IMR-90 (cell line): ENCODE measurements around the gene TIGD2. TPM values are rescaled to one million over a fixed set of nuclear protein-coding genes. Genes with fewer than 3 reads are reported as not detected.

ENCODE experiments used
- ATAC-seq: fragments of 200-7000 bp; cut with Tn5 transposase; 2 replicates; pipeline ENCODE4 v1.9.1; 2020; ENCODE audit warnings: low read depth, mild to moderate bottlenecking, moderate library complexity
- BruUV-seq: library from RNA; stranded (reverse); fragments of 400-500 nt; replicated peaks from 2 replicates; lab custom pipeline; 2021; lab: Mats Ljungman, UMichigan
- CTCF ChIA-PET: fragments of 300-600 bp; formaldehyde crosslinking; extraction: SDS; loops from one replicate; lab custom pipeline; 2021; ENCODE audit warnings: antibody characterized with exemption; lab: Yijun Ruan, JAX
- POLR2A ChIA-PET: fragments of 300-600 bp; sonication (Branson Sonifier 250); formaldehyde crosslinking; loops from one replicate; lab custom pipeline; 2022; ENCODE audit warnings: antibody characterized with exemption; ENCODE audit not compliant: unreplicated experiment; lab: Charles Lee
- DNase-seq: peaks from one replicate; pipeline ENCODE4 v3.0.0; 2013
- H2AFZ ChIP-seq: replicated peaks from 2 replicates; pipeline ENCODE3; 2013; ENCODE audit warnings: low read length, mild to moderate bottlenecking; ENCODE audit not compliant: poor library complexity
- H2AK5ac ChIP-seq: 2 replicates; pipeline ENCODE4 v1.6.1; 2013; ENCODE audit warnings: low read depth, low read length, inconsistent platforms
- H2AK9ac ChIP-seq: replicated peaks from 2 replicates; pipeline ENCODE3; 2013; ENCODE audit warnings: mild to moderate bottlenecking, low read depth, low read length, moderate library complexity; ENCODE audit not compliant: poor library complexity
- H2BK120ac ChIP-seq: 2 replicates; pipeline ENCODE4 v1.6.1; 2013; ENCODE audit warnings: low read depth, low read length, inconsistent platforms
- H2BK15ac ChIP-seq: 3 replicates; pipeline ENCODE4 v1.6.1; 2013; ENCODE audit warnings: low read depth, low read length, inconsistent platforms
- H2BK20ac ChIP-seq: 2 replicates; pipeline ENCODE4 v1.6.1; 2013; ENCODE audit warnings: low read depth, mild to moderate bottlenecking, inconsistent platforms, low read length, moderate library complexity
- H2BK5ac ChIP-seq: 2 replicates; pipeline ENCODE4 v1.6.1; 2013; ENCODE audit warnings: mild to moderate bottlenecking, low read depth, low read length, inconsistent platforms; ENCODE audit not compliant: poor library complexity, severe bottlenecking
- H3K14ac ChIP-seq: replicated peaks from 2 replicates; pipeline ENCODE4 v1.6.1; 2013; ENCODE audit warnings: low read depth, low read length, inconsistent platforms
- H3K18ac ChIP-seq: 2 replicates; pipeline ENCODE4 v1.6.1; 2013; ENCODE audit warnings: low read depth, low read length, control low read depth
- H3K23ac ChIP-seq: 2 replicates; pipeline ENCODE4 v1.6.1; 2013; ENCODE audit warnings: low read depth, low read length, inconsistent platforms
- H3K27ac ChIP-seq: 2 replicates; pipeline ENCODE4 v1.5.1; 2013; ENCODE audit warnings: mild to moderate bottlenecking, control low read depth, low read length; ENCODE audit not compliant: insufficient read depth
- H3K27me3 ChIP-seq: 2 replicates; pipeline ENCODE4 v1.6.1; 2013; ENCODE audit warnings: low read length; ENCODE audit not compliant: control insufficient read depth, insufficient read depth
- H3K36me3 ChIP-seq: 2 replicates; pipeline ENCODE4 v1.6.1; 2013; ENCODE audit warnings: low read length, mixed read lengths; ENCODE audit not compliant: control insufficient read depth, insufficient read depth
- H3K4ac ChIP-seq: 2 replicates; pipeline ENCODE4 v1.6.1; 2013; ENCODE audit warnings: low read depth, low read length, inconsistent platforms
- H3K4me1 ChIP-seq: 2 replicates; pipeline ENCODE4 v1.6.1; 2013; ENCODE audit warnings: low read length, mixed read lengths; ENCODE audit not compliant: control insufficient read depth, insufficient read depth
- H3K4me2 ChIP-seq: 2 replicates; pipeline ENCODE4 v1.6.1; 2013; ENCODE audit warnings: low read depth, mild to moderate bottlenecking, control low read depth, low read length, moderate library complexity
- H3K4me3 ChIP-seq: 2 replicates; pipeline ENCODE4 v1.5.1; 2013; ENCODE audit warnings: low read depth, mild to moderate bottlenecking, control low read depth, low read length, moderate library complexity; ENCODE audit not compliant: insufficient read depth
- H3K56ac ChIP-seq: 2 replicates; pipeline ENCODE4 v1.6.1; 2013; ENCODE audit warnings: low read length, inconsistent platforms; ENCODE audit not compliant: insufficient read depth; ENCODE audit errors: extremely low read depth
- H3K79me1 ChIP-seq, 2 experiments: 2 replicates each; pipeline ENCODE4 v1.6.1; 2013; ENCODE audit warnings: low read length in 2 of 2, inconsistent platforms in 1 of 2, low read depth in 1 of 2
- H3K9ac ChIP-seq: 2 replicates; pipeline ENCODE4 v1.6.1; 2013; ENCODE audit warnings: low read depth, low read length, control low read depth
- H3K9me1 ChIP-seq: 2 replicates; pipeline ENCODE4 v1.6.1; 2013; ENCODE audit warnings: low read length, inconsistent platforms; ENCODE audit not compliant: insufficient read depth
- H3K9me3 ChIP-seq: 2 replicates; pipeline ENCODE4 v1.6.1; 2013; ENCODE audit warnings: low read length; ENCODE audit not compliant: control insufficient read depth, insufficient read depth
- H4K20me1 ChIP-seq: 2 replicates; pipeline ENCODE4 v1.6.1; 2013; ENCODE audit warnings: low read length, inconsistent platforms; ENCODE audit not compliant: insufficient read depth
- H4K5ac ChIP-seq: 2 replicates; pipeline ENCODE4 v1.6.1; 2013; ENCODE audit warnings: mild to moderate bottlenecking, low read depth, low read length, control low read depth
- H4K8ac ChIP-seq, 2 experiments: 2 replicates each; pipeline ENCODE4 v1.6.1; 2013; ENCODE audit warnings: low read depth in 2 of 2, low read length in 2 of 2, control low read depth in 1 of 2, inconsistent platforms in 1 of 2
- H4K91ac ChIP-seq: 2 replicates; pipeline ENCODE4 v1.6.1; 2013; ENCODE audit warnings: low read depth, low read length, inconsistent platforms; ENCODE audit not compliant: insufficient read depth
- BHLHE40 ChIP-seq: fragments of 150-350 bp; IDR thresholded peaks from 2 replicates; pipeline ENCODE4 v1.6.1; 2016; ENCODE audit warnings: mild to moderate bottlenecking, low read depth, low read length
- CHD1 ChIP-seq: IDR thresholded peaks from 2 replicates; pipeline ENCODE4 v1.6.1; 2012; ENCODE audit warnings: low read depth, low read length, improper control_type of control experiment
- CTCF ChIP-seq: conservative IDR thresholded peaks from 2 replicates; pipeline ENCODE4 v1.5.1; 2012; ENCODE audit warnings: mild to moderate bottlenecking, low read depth, low read length, improper control_type of control experiment
- ELK1 ChIP-seq: fragments of 150-350 bp; IDR thresholded peaks from 2 replicates; pipeline ENCODE4 v1.6.1; 2016; ENCODE audit warnings: low read depth, mild to moderate bottlenecking, low read length, moderate library complexity, borderline replicate concordance
- FOS ChIP-seq: fragments of 150-350 bp; IDR thresholded peaks from 2 replicates; pipeline ENCODE4 v1.6.1; 2016; ENCODE audit warnings: low read depth, low read length
- MAFK ChIP-seq: IDR thresholded peaks from 2 replicates; pipeline ENCODE4 v1.6.1; 2012; ENCODE audit warnings: low read depth, low read length, improper control_type of control experiment
- MAZ ChIP-seq: IDR thresholded peaks from 2 replicates; pipeline ENCODE4 v1.6.1; 2012; ENCODE audit warnings: low read depth, mild to moderate bottlenecking, low read length, improper control_type of control experiment, moderate library complexity, borderline replicate concordance
- MXI1 ChIP-seq: IDR thresholded peaks from 2 replicates; pipeline ENCODE4 v1.6.1; 2012; ENCODE audit warnings: low read depth, mild to moderate bottlenecking, low read length, moderate library complexity, borderline replicate concordance
- NFE2L2 ChIP-seq: fragments of 150-350 bp; IDR thresholded peaks from 2 replicates; pipeline ENCODE4 v1.6.1; 2016; ENCODE audit warnings: low read depth, mild to moderate bottlenecking, low read length
- POLR2A ChIP-seq: IDR thresholded peaks from 2 replicates; pipeline ENCODE4 v1.6.1; 2012; ENCODE audit warnings: mild to moderate bottlenecking, low read depth, low read length
- RAD21 ChIP-seq: IDR thresholded peaks from 2 replicates; pipeline ENCODE4 v1.6.1; 2012; ENCODE audit warnings: low read length, improper control_type of control experiment
- RFX5 ChIP-seq: IDR thresholded peaks from 2 replicates; pipeline ENCODE4 v1.8.0; 2012; ENCODE audit warnings: low read depth, mild to moderate bottlenecking, low read length, moderate library complexity
- SMC3 ChIP-seq: fragments of 150-350 bp; IDR thresholded peaks from 2 replicates; pipeline ENCODE4 v1.6.1; 2016; ENCODE audit warnings: low read depth, mild to moderate bottlenecking, antibody characterized with exemption, low read length, moderate library complexity
- WGBS, 2 experiments: methylation state at CpG; one replicate each; pipeline versions ENCODE4 v1.1.5 to v1.1.7; 2013; ENCODE audit warnings: missing lambda C conversion rate in 2 of 2; ENCODE audit not compliant: insufficient read length in 1 of 2; ENCODE audit errors: extremely low coverage in 2 of 2; 5-methylcytosine and 5-hydroxymethylcytosine counted together
- dilution Hi-C: fragments of 300-500 bp; cut with HindIII; formaldehyde crosslinking; loops from one replicate; pipeline ENCODE4 v1.14.3; 2018; ENCODE audit warnings: low sequenced_read_pairs; ENCODE audit not compliant: unreplicated experiment
- in situ Hi-C: fragments of 300-500 bp; cut with MboI; formaldehyde crosslinking; loops from 3 replicates; pipeline ENCODE4 v1.14.3; 2019; ENCODE audit warnings: low sequenced_read_pairs, inconsistent platforms, mixed read lengths
- intact Hi-C: fragments of 100-400 bp; cut with micrococcal nuclease; formaldehyde crosslinking; loops from 2 replicates; pipeline ENCODE4 v1.10.0; 2022
- polyA plus RNA-seq, 3 experiments: library from polyadenylated mRNA; depleted of rRNA; stranded (reverse); fragments of >200 nt; gene quantifications; 2 replicates each; pipeline ENCODE4 v1.2.3, GENCODE V29; 2012; ENCODE audit warnings: low replicate concordance in 1 of 3
- total RNA-seq: library from RNA; depleted of rRNA; stranded (reverse); fragments of >200 nt; gene quantifications from 2 replicates; pipeline ENCODE4 v1.2.3, GENCODE V29; 2012

TIGD2 gene
- total and polyA plus RNA-seq, 2 of the 4 experiments (the other 2 are of a cell fraction), result 5.6 to 12.4 TPM

GRCh38 chr4:89137695-89138094 is 26.4 kb downstream of the TIGD2 start:
- DNase-seq, result no peak
- Histone ChIP-seq H3K27me3 (peaks cover 2% of the 10 kb centered on the region; the same call in 1 of the 2 replicates), H3K56ac (no peak overlapping the region), H3K36me3 (no peaks in the 10 kb centered on the region), H2AFZ (peak overlapping the region; percentile 25), H3K9me3 (no peaks in the 10 kb centered on the region), H2BK5ac (no peak overlapping the region), H3K4me1 (no peaks in the 10 kb centered on the region), H3K18ac (no peak overlapping the region), H2AK5ac (no peak overlapping the region), H3K4me3 (no peak overlapping the region), H3K4ac (no peak overlapping the region), H3K79me1 (no peaks in the 10 kb centered on the region), H2AK9ac (no peak overlapping the region), H3K14ac (no peak overlapping the region), H3K9ac (no peak overlapping the region), H4K91ac (no peak overlapping the region), H4K20me1 (no peaks in the 10 kb centered on the region), H3K9me1 (no peaks in the 10 kb centered on the region; the same call in 1 of the 2 replicates), H2BK120ac (no peak overlapping the region), H4K5ac (no peak overlapping the region), H2BK20ac (no peak overlapping the region), H3K23ac (no peak overlapping the region), H3K4me2 (no peak overlapping the region), H4K8ac (no peak overlapping the region), H3K27ac (no peak overlapping the region), H2BK15ac (no peak overlapping the region)
- intact Hi-C loops (no loop called here), in situ Hi-C loops (no loop called here), dilution Hi-C loops (no loop called here)
- ChIA-PET POLR2A (no interaction called here), CTCF (no interaction called here)
- BruUV-seq, result no TSS peak
- TF ChIP-seq SMC3 (no peak), MXI1 (no peak), NFE2L2 (no peak), RAD21 (no peak), ELK1 (no peak), RFX5 (no peak), CTCF (no peak), POLR2A (no peak), MAFK (no peak), MAZ (no peak), FOS (no peak), CHD1 (no peak), BHLHE40 (no peak)
- WGBS, 2 experiments, result no CpG with 5 or more reads among the region's 12 CpGs
- no peak for ATAC-seq
